ENCODE measurements around the gene RNF144B. TPM values are rescaled to one million over a fixed set of nuclear protein-coding genes. Genes with fewer than 3 reads are reported as not detected.

The RNF144B gene
- total and polyA plus RNA-seq, 4 donors: 18.1 to 96.8 (median 59.5) TPM

- peaks cover 0 to 15% (median 0%) of the 10 kb centered on the region in 5 donors for H3K4me1 ChIP-seq (ENCODE audit: control insufficient read depth in 5 of 5, insufficient read depth in 5 of 5, low read length in 5 of 5)
- no peak for DNase-seq
Observed at GRCh38 chr6:18432619-18433018, 45.5 kb downstream of the RNF144B start.

GRCh38 chr6:18433059-18433458 is 45.9 kb downstream of the RNF144B start:
- ATAC-seq (ENCODE audit: insufficient read depth, low FRiP score): no peak
- H3K27me3 ChIP-seq (ENCODE audit: control insufficient read depth in 3 of 3, insufficient read depth in 3 of 3, low read length in 2 of 3): no peaks in the 10 kb centered on the region
- no peak for TF ChIP-seq CTCF (IDR thresholded peaks at IDR 0.05; ENCODE audit: control extremely low read depth, extremely low read depth)
- no peak overlapping the region for H3K4me3 ChIP-seq
- H3K27ac ChIP-seq (ENCODE audit: low read depth in 1 of 2, low read length in 1 of 2): peak overlapping the region in 1 of 2 donors; percentile 70
- no peaks in the 10 kb centered on the region for H3K9me3 ChIP-seq (ENCODE audit: control insufficient read depth in 4 of 4, insufficient read depth in 3 of 4, low read length in 3 of 4)
- DNase-seq: no peak
- no peak overlapping the region for H3K9ac ChIP-seq (ENCODE audit: insufficient read depth in 1 of 2, low read length in 2 of 2)
- peaks cover 0 to 15% (median 0%) of the 10 kb centered on the region in 5 donors for H3K4me1 ChIP-seq (ENCODE audit: control insufficient read depth in 5 of 5, insufficient read depth in 5 of 5, low read length in 5 of 5)
- peaks cover 0 to 3% (median 0%) of the 10 kb centered on the region in 4 donors for H3K36me3 ChIP-seq (ENCODE audit: control insufficient read depth in 4 of 4, insufficient read depth in 4 of 4, low read length in 4 of 4)
- WGBS, 2 donors: 69 to 91% methylated on average over 2 of the region's 2 CpGs

More at GRCh38 chr6:18432619-18433018, 45.5 kb downstream of the RNF144B start:
- H3K9me3 ChIP-seq (ENCODE audit: control insufficient read depth in 4 of 4, insufficient read depth in 3 of 4, low read length in 3 of 4): no peaks in the 10 kb centered on the region
- no peak overlapping the region for H3K9ac ChIP-seq (ENCODE audit: insufficient read depth in 1 of 2, low read length in 2 of 2)
- WGBS, 2 donors: 75 to 87% methylated on average over 3 of the region's 3 CpGs
- peak overlapping the region in 1 of 2 donors; percentile 71 for H3K27ac ChIP-seq (ENCODE audit: low read depth in 1 of 2, low read length in 1 of 2)
- peaks cover 0 to 4% (median 0%) of the 10 kb centered on the region in 4 donors for H3K36me3 ChIP-seq (ENCODE audit: control insufficient read depth in 4 of 4, insufficient read depth in 4 of 4, low read length in 4 of 4)
- no peak overlapping the region for H3K4me3 ChIP-seq
- TF ChIP-seq CTCF (IDR thresholded peaks at IDR 0.05; ENCODE audit: control extremely low read depth, extremely low read depth): no peak
- no peak for ATAC-seq (ENCODE audit: insufficient read depth, low FRiP score)
- no peaks in the 10 kb centered on the region for H3K27me3 ChIP-seq (ENCODE audit: control insufficient read depth in 3 of 3, insufficient read depth in 3 of 3, low read length in 2 of 3)

- Histone ChIP-seq H3K4me1 (ENCODE audit: control insufficient read depth in 5 of 5, insufficient read depth in 5 of 5, low read length in 5 of 5) (peaks cover 0 to 12% (median 0%) of the 10 kb centered on the region in 5 donors), H3K36me3 (ENCODE audit: control insufficient read depth in 4 of 4, insufficient read depth in 4 of 4, low read length in 4 of 4) (no peaks in the 10 kb centered on the region), H3K27me3 (ENCODE audit: control insufficient read depth in 3 of 3, insufficient read depth in 3 of 3, low read length in 2 of 3) (no peaks in the 10 kb centered on the region), H3K4me3 (no peak overlapping the region), H3K9ac (ENCODE audit: insufficient read depth in 1 of 2, low read length in 2 of 2) (no peak overlapping the region), H3K27ac (ENCODE audit: low read depth in 1 of 2, low read length in 1 of 2) (no peak overlapping the region), H3K9me3 (ENCODE audit: control insufficient read depth in 4 of 4, insufficient read depth in 3 of 4, low read length in 3 of 4) (no peaks in the 10 kb centered on the region)
- no peak for ATAC-seq (ENCODE audit: insufficient read depth, low FRiP score)
- TF ChIP-seq CTCF (IDR thresholded peaks at IDR 0.05; ENCODE audit: control extremely low read depth, extremely low read depth): no peak
- WGBS, 2 donors: 52 to 72% methylated on average over 3 of the region's 3 CpGs
- no peak for DNase-seq
Observed at GRCh38 chr6:18436341-18436740, 49.2 kb downstream of the RNF144B start.

- H3K4me3 ChIP-seq: no peak overlapping the region
- peaks cover 0 to 2% (median 0%) of the 10 kb centered on the region in 5 donors for H3K4me1 ChIP-seq (ENCODE audit: control insufficient read depth in 5 of 5, insufficient read depth in 5 of 5, low read length in 5 of 5)
- H3K9ac ChIP-seq (ENCODE audit: insufficient read depth in 1 of 2, low read length in 2 of 2): no peak overlapping the region
- no peak for ATAC-seq (ENCODE audit: insufficient read depth, low FRiP score)
- H3K36me3 ChIP-seq (ENCODE audit: control insufficient read depth in 4 of 4, insufficient read depth in 4 of 4, low read length in 4 of 4): no peaks in the 10 kb centered on the region
- no peak for TF ChIP-seq CTCF (IDR thresholded peaks at IDR 0.05; ENCODE audit: control extremely low read depth, extremely low read depth)
- H3K9me3 ChIP-seq (ENCODE audit: control insufficient read depth in 4 of 4, insufficient read depth in 3 of 4, low read length in 3 of 4): no peaks in the 10 kb centered on the region
- H3K27ac ChIP-seq (ENCODE audit: low read depth in 1 of 2, low read length in 1 of 2): no peak overlapping the region
- H3K27me3 ChIP-seq (ENCODE audit: control insufficient read depth in 3 of 3, insufficient read depth in 3 of 3, low read length in 2 of 3): no peaks in the 10 kb centered on the region
- peak in 2 of 3 donors; percentile 8 to 31 for DNase-seq
Observed at GRCh38 chr6:18439581-18439980, 52.4 kb downstream of the RNF144B start.
